Mucosa of gallbladder (tissue), 1 donor: ENCODE measurements around the gene NUMB. TPM values are rescaled to one million over a fixed set of nuclear protein-coding genes. Genes with fewer than 3 reads are reported as not detected.

Experiments
- DNase-seq: peaks from one replicate; pipeline ENCODE4 v3.0.0-alpha.2; 2020; ENCODE audit warnings: low spot score
- total RNA-seq: library from RNA; stranded (reverse); gene quantifications from one replicate; pipeline ENCODE4 v1.2.1, GENCODE V29; 2021
- donor health status: DM: no; HTN: no; CAD: no.

The NUMB gene
- total RNA-seq, 1 donor from 2014 or later = 117 TPM

DNA sequence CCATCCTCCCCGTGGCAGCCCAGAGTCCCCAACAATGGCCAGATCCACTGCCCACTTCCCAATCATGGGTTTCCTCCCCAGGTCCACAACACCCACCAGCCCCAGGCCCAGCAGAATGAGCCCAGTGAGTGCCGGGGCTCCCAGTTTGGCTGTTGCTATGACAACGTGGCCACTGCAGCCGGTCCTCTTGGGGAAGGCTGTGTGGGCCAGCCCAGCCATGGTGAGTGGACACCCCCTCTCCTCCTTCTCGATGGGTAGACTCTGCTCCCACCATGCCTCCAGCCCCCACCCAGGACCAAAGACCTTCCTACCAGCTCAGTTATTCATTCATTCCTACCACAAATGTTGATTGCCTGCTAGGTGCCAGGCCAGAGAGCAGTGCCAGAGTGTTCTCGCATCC, 197.3 kb downstream of the NUMB start:
- no peak for DNase-seq

DNA sequence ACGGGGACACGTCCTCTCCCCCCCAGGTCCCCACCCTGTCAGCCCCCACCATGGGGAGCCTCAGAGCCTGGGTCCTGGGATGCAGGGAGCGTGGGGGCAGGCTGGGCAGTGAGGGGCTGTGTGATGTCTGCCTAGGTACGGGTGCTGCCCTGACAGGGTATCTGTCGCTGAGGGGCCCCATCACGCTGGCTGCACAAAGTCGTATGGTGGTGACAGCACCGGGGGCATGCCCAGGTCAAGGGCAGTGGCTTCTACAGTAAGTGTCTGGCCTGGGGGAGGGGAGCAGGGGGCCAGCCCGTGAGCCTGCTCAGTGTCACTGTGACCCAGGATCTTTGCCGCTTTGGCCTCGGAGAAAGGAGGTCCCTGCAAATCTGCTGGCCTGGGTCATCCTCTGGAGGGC, 197.8 kb downstream of the NUMB start:
- DNase-seq = no peak

DNA sequence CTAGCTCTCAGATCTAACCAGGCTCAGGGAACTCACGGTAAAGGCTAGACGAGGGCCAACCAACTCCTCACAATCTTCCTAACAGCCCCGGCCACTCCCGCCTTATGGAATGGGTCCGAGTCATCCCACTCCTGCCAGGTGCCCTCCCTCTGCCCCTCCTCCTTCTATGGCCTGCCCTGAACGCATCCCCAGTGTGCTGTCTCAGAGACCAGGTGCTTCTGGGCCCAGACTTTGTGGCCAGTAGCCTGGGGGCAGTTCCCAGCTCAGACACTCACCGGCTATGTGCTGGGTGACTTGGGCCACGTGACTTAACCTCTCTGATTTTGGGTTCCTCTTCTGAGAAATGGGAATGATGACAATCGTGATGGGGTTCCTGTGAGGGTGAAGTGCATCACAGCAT, 198.5 kb downstream of the NUMB start:
- no peak for DNase-seq

- no peak for DNase-seq
Measured at GRCh38 chr14:73258845-73259611, 199.3 kb downstream of the NUMB start.

DNA sequence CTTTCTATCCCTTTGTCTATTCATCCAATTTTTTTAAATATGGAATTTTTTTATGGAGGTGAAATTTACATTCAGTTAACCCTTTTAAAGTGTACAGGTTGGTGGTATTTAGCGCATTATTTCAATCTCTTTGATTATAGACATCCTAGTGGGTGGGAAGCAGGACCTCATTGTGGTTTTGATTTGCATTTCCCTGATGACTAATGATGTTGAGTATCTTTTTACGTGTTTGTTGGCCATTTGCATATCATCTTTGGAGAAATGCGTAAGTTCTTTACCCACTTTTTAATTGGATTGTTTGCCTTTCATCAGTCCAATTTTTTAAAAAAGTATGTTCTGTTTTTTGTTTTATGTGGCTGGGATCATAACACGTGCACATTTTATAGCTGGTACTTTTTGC, 200.3 kb downstream of the NUMB start:
- DNase-seq = no peak

- no peak for DNase-seq
Measured at GRCh38 chr14:73255693-73256225, 202.6 kb downstream of the NUMB start.

DNA sequence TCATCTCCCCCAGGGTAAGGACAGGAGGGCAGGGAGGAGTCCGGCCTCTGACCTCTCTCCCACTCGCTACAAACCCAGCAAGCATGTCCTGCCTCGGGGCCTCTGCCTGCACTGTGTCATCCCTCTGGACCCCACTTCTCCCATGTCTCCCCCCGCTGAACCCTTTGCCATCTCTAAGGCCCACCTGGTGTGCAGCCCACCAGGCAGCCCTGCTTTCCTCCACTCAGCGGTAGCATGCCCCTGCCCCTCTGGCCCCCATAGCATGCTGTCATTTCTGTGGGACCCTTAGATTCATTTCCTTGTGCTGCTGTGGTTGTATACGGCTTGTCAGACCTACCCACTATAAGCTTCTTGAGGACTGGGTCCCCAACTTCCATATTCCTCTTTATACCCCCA, 203.3 kb downstream of the NUMB start:
- no peak for DNase-seq

DNA sequence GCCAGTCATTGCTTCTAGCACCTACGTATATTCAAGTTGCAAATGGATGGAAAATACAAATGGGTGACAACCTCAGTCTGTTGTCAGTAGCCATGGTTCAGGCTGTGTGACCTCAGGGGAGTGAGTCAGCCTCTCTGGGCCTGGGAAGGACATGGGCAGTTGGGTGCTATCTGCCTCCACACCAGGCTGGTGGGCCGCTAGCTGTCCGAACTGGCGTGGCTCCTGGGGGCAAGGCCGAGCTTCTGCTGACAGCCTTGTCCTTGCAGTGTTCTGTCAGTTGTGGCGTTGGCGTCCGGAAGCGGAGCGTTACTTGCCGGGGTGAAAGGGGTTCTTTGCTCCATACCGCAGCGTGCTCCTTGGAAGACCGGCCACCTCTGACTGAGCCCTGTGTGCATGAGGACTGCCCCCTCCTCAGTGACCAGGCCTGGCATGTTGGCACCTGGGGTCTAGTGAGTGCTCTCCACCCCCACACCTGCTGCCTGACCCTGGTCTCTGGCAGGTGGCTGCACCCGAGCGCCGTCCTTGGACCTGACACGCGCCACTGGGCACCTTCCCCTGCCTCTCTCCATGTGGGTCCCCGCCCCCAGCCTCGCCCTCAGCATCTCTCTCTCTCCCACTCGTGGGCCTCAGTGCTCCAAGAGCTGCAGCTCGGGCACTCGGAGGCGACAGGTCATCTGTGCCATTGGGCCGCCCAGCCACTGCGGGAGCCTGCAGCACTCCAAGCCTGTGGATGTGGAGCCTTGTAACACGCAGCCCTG, 203.9 kb downstream of the NUMB start:
- DNase-seq = no peak

DNA sequence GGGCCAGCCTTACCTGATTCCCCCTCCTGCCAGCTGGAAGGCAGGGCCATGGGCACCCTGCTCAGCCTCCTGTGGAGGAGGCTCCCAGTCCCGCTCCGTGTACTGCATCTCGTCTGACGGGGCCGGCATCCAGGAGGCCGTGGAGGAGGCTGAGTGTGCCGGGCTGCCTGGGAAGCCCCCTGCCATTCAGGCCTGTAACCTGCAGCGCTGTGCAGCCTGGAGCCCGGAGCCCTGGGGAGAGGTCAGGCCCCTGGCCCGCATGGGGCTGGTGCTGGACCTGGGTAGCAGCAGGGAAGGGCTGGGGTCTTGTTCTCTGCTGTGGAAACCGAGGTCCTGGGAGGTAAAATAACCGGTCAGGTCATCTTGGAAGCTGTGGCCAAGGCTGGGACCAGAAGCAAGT, 204.6 kb downstream of the NUMB start:
- DNase-seq = no peak

DNA sequence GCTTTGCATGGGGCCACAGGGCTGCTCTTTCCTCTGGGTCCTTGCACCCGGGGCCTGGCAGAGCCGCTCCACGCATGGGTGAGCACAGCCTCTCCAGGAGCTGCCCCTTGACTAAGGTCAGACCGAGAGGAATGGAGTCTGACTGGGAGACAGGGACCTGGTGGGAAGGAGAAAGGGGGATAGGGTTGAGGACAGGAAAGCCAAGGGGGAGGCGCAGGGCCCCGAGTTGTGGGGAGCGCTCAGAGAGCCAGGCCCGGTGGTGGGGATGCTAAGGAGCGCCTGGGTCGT, 205.1 kb downstream of the NUMB start:
- no peak for DNase-seq

- no peak for DNase-seq
Measured at GRCh38 chr14:73252491-73253322, 205.6 kb downstream of the NUMB start.

DNA sequence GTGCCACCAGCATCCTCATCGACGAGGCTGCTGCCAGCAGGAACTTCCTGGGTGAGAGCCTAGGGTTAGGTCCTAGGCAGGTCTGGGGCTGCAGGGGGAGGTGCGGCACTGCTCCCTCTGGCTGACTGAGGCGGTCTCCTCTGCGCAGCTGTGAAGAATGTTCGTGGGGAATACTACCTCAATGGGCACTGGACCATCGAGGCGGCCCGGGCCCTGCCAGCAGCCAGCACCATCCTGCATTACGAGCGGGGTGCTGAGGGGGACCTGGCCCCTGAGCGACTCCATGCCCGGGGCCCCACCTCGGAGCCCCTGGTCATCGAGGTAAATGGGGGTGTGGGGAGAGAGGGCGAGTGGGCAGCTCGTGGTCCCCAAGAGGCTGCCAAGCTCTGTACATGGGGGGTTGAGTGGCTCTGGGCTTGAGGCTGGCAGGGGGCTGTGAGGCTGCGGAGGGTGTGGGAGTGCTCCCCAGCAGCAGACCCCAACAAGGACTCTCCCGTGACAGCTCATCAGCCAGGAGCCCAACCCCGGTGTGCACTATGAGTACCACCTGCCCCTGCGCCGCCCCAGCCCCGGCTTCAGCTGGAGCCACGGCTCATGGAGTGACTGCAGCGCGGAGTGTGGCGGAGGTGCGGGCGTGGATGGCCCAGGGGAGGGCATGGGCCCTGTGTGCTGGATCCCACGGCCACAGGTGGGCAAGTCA, 206.7 kb downstream of the NUMB start:
- DNase-seq = no peak

- DNase-seq = no peak
Measured at GRCh38 chr14:73250781-73251500, 207.4 kb downstream of the NUMB start.

DNA sequence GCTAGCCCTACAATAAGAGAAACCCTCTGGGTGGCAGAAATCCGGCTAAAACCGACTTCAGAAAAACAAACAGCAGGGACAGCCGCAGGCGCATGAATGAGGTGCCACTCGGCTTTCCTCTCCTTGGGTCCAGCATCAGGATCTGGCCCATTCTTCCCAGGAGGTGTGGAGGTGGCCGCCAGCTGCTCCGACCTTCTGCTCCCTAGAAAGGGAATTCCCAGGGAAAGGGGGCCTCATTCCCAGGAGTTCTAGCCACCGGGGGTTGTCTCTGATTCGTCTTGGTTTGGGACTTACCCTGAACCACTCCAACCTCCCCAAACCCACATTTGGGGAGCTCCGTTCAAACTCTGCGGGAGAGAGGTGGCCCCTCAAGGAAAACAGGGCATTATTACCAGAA, 208.0 kb downstream of the NUMB start:
- no peak for DNase-seq

- no peak for DNase-seq
Measured at GRCh38 chr14:73249564-73250316, 208.6 kb downstream of the NUMB start.

DNA sequence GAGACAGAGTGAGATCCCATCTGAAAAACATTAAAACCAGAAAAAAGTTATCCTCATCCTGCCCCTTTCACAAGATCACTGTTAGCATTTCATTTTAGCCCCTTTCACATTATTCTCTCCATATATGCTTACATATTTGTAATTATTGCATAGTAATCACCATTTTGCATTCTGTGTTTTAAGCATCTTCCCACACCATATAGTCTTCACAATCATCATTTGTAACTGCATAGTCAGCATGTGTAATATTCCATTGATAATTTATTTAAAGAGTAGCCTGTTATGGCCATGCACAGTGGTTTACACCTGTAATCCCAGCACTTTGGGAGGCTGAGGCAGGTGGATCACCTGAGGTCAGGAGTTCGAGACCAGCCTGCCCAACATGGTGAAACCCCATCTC, 209.2 kb downstream of the NUMB start:
- DNase-seq = no peak

DNA sequence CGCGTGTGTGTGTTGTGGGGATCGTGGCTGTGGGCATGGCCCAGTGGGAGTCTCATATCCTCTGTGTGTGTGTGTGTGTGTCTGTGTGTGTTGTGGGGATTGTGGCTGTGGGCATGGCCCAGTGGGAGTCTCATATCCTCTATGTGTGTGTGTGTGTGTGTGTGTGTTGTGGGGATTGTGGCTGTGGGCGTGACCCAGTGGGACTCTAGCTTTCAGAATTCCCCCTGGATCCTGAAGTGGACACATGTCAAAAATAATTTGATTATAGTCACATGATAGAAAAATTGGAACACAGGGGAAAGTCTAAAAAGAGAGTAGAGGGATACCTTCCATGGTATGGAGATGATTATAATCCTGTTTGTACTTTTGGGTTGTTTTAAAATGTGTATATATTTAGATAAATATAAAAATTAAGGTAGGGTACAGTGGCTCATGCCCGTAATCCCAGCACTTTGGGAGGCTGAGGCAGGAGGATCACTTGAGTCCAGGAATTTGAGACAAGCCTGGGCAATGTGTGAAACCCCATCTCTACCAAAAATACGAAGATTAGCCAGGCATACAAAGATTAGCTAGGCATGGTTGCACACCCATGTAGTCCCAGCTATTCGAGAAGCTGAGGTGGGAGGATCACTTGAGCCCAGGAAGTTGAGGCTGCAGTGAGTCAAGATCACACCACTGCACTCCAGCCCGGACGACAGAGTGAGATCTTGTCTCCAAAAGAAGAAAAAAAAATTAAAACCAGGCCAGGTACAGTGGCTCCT, 210.1 kb downstream of the NUMB start:
- DNase-seq = no peak

DNA sequence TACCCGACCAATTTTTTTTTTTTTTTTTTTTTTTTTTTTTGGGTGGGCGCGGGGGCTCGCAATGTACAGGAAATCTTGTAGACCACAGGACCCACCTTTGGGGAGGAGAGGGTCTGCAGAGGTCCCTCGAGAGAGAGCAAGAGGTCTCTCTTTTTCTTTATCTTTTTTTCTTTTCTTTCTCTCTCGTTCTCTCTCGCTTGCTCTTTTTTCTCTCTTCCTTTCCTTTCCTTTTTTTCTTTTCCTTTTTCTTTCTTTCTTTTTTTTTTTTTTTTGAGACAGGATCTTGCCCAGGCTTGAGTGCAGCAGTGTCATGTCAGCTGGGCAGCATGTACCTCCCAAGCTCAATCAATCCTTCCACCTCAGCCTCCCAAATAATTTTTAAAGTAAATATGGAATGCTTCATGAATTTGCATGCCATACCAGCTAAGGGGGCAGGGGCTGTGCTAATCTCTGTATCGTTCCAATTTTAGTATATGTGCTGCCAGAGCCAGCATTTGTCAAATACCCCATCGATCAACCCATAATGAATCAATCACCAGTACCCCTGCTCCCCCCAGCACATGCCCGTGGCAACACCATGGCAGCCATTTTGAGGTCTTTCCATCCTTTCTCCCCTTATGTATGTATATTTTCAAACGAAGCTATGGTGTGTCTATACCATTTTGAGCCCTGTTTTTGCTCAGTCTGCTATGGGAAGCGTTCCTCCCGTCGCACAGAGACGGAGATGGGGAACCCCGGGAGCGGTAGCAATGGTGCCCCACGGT, 211.8 kb downstream of the NUMB start:
- DNase-seq = no peak
